Measurements from ENCODE around the gene ADGRE2. TPM values are rescaled to one million over a fixed set of nuclear protein-coding genes. Genes with fewer than 3 reads are reported as not detected.
A peak's percentile ranks its signal among the peaks of the same experiment; 100 is the strongest.

ADGRE2 gene
- total RNA-seq, 1 donor from 2014 or later: not detected

- Mint-ChIP-seq H3K4me3 (no peak overlapping the region), H3K27ac (no peak overlapping the region), H3K36me3 (peaks cover 64% of the 10 kb centered on the region), H3K27me3 (ENCODE audit: low read depth) (no peaks in the 10 kb centered on the region), H3K4me1 (no peaks in the 10 kb centered on the region), H3K9me3 (peaks cover 14% of the 10 kb centered on the region)
- no peak for DNase-seq (ENCODE audit: low spot score in 2 of 2, unreplicated experiment in 2 of 2)
- TF ChIP-seq CTCF (IDR thresholded peaks at IDR 0.05; ENCODE audit: unreplicated experiment): no peak
Observed at GRCh38 chr19:14699641-14700040, 78.7 kb downstream of the ADGRE2 start.

GRCh38 chr19:14695471-14695870 is 82.9 kb downstream of the ADGRE2 start:
- TF ChIP-seq CTCF (IDR thresholded peaks at IDR 0.05; ENCODE audit: unreplicated experiment): no peak
- Mint-ChIP-seq H3K27ac (no peak overlapping the region), H3K36me3 (peaks cover 29% of the 10 kb centered on the region), H3K4me1 (peaks cover 8% of the 10 kb centered on the region), H3K9me3 (no peaks in the 10 kb centered on the region), H3K27me3 (ENCODE audit: low read depth) (no peaks in the 10 kb centered on the region), H3K4me3 (no peak overlapping the region)
- DNase-seq (ENCODE audit: low spot score in 2 of 2, unreplicated experiment in 2 of 2): no peak

- Mint-ChIP-seq H3K4me1 (peaks cover 9% of the 10 kb centered on the region), H3K36me3 (peaks cover 24% of the 10 kb centered on the region)
Observed at GRCh38 chr19:14694641-14695266, 83.6 kb downstream of the ADGRE2 start.

GRCh38 chr19:14689598-14690503 is 88.5 kb downstream of the ADGRE2 start, which contains the start of gene ZNF333:
Gene ZNF333 (plus strand): TSS chr19:14690048. CDS start chr19:14693492, 3,444 bp downstream.
- Mint-ChIP-seq H3K27me3 (ENCODE audit: low read depth) (peaks cover 17% of the 10 kb centered on the region), H3K4me3 (peak within 1 kb of the TSS; percentile 92), H3K36me3 (no peaks in the 10 kb centered on the region), H3K4me1 (peaks cover 11% of the 10 kb centered on the region), H3K27ac (peak within 1 kb of the TSS; percentile 99), H3K9me3 (no peaks in the 10 kb centered on the region)
- DNase-seq (ENCODE audit: low spot score in 2 of 2, unreplicated experiment in 2 of 2): peak; percentile 92 to 93
- no peak for TF ChIP-seq CTCF (IDR thresholded peaks at IDR 0.05; ENCODE audit: unreplicated experiment)

More at GRCh38 chr19:14694641-14695266, 83.6 kb downstream of the ADGRE2 start:
- no peak overlapping the region for H3K4me3 Mint-ChIP-seq
- no peak for DNase-seq (ENCODE audit: low spot score in 2 of 2, unreplicated experiment in 2 of 2)
- H3K27me3 Mint-ChIP-seq (ENCODE audit: low read depth): no peaks in the 10 kb centered on the region
- TF ChIP-seq CTCF (IDR thresholded peaks at IDR 0.05; ENCODE audit: unreplicated experiment): no peak
- H3K9me3 Mint-ChIP-seq: no peaks in the 10 kb centered on the region
- H3K27ac Mint-ChIP-seq: no peak overlapping the region

- no peaks in the 10 kb centered on the region for H3K36me3 Mint-ChIP-seq
- H3K9me3 Mint-ChIP-seq: no peaks in the 10 kb centered on the region
- peaks cover 29% of the 10 kb centered on the region for H3K27me3 Mint-ChIP-seq (ENCODE audit: low read depth)
- H3K4me3 Mint-ChIP-seq: no peak overlapping the region
- TF ChIP-seq CTCF (IDR thresholded peaks at IDR 0.05; ENCODE audit: unreplicated experiment): no peak
- DNase-seq (ENCODE audit: low spot score in 2 of 2, unreplicated experiment in 2 of 2): no peak
- H3K4me1 Mint-ChIP-seq: peaks cover 11% of the 10 kb centered on the region
- no peak overlapping the region for H3K27ac Mint-ChIP-seq
Observed at GRCh38 chr19:14686411-14686810, 91.9 kb downstream of the ADGRE2 start.
